ENCODE measurements around the gene TPSB2.

TPSB2 gene

GRCh38 chr16:1181404-1182315 lies 48.3 kb downstream of the TPSB2 start:
- DNase-seq (ENCODE audit: low read depth): no peak

- no peak for DNase-seq (ENCODE audit: low read depth)
These were observed 49.2 kb downstream of the TPSB2 start for GRCh38 chr16:1180549-1181403.
